22Rv1 (cell line): ENCODE results near the gene KCMF1.

Experiments used
- H3K27ac ChIP-seq: fragments of 450-650 bp; 2 replicates; pipeline ENCODE4 v1.5.1; 2017
- CTCF ChIP-seq: fragments of 450-650 bp; IDR thresholded peaks from 2 replicates; pipeline ENCODE4 v1.5.1; 2017; ENCODE audit warnings: mild to moderate bottlenecking
- ZFX ChIP-seq: fragments of 450-650 bp; IDR thresholded peaks from 2 replicates; pipeline ENCODE4 v1.6.1; 2017; ENCODE audit warnings: antibody characterized with exemption, borderline replicate concordance

KCMF1 gene

GRCh38 chr2:85057226-85057962 is 86.4 kb downstream of the KCMF1 start:
- TF ChIP-seq CTCF: no peak
- TF ChIP-seq ZFX: no peak
- H3K27ac ChIP-seq: peak overlapping the region; percentile 62

GRCh38 chr2:85061896-85062295 is 90.9 kb downstream of the KCMF1 start:
- TF ChIP-seq ZFX (no peak), CTCF (no peak)
- no peak overlapping the region for H3K27ac ChIP-seq

GRCh38 chr2:85062565-85062964 is 91.6 kb downstream of the KCMF1 start:
- no peak for TF ChIP-seq ZFX
- TF ChIP-seq CTCF: no peak
- no peak overlapping the region for H3K27ac ChIP-seq

- H3K27ac ChIP-seq: no peak overlapping the region
- TF ChIP-seq CTCF (no peak), ZFX (no peak)
These were observed 93.1 kb downstream of the KCMF1 start for GRCh38 chr2:85063981-85064599.

- H3K27ac ChIP-seq: no peak overlapping the region
- TF ChIP-seq CTCF: no peak
These were observed 94.1 kb downstream of the KCMF1 start for GRCh38 chr2:85064927-85065577.

GRCh38 chr2:85066006-85066740 is 95.2 kb downstream of the KCMF1 start:
- TF ChIP-seq ZFX (no peak), CTCF (no peak)
- H3K27ac ChIP-seq: no peak overlapping the region
